Peyer's patch (tissue), 4 donors: ENCODE results near the gene RHBDF2. TPM values are rescaled to one million over a fixed set of nuclear protein-coding genes. Genes with fewer than 3 reads are reported as not detected.

Source experiments
- DNase-seq, 3 donors: peaks; one replicate each; pipeline ENCODE4 v3.0.0-alpha.2; 2017 to 2019
- H3K27ac ChIP-seq, 4 donors: fragments of 200-600 bp; sonication (generic); one replicate each; pipeline ENCODE4 v1.5.1; 2016 to 2019
- H3K27me3 ChIP-seq, 2 donors: fragments of 200-600 bp; sonication (generic); one replicate each; pipeline ENCODE4 v1.5.1; 2019
- H3K36me3 ChIP-seq, 3 donors: fragments of 200-600 bp; sonication (generic); one replicate each; pipeline ENCODE4 v1.5.1; 2016 to 2019
- H3K4me1 ChIP-seq, 4 donors: fragments of 200-600 bp; sonication (generic); one replicate each; pipeline ENCODE4 v1.5.1; 2016 to 2019
- H3K4me3 ChIP-seq, 4 donors: fragments of 200-600 bp; sonication (generic); 1 replicate in 3 of 4; 2 replicates in 1 of 4; pipeline ENCODE4 v1.5.1; 2016 to 2019; ENCODE audit warnings: mild to moderate bottlenecking in 1 of 4
- H3K9me3 ChIP-seq, 4 donors: fragments of 200-600 bp; sonication (generic); one replicate each; pipeline ENCODE4 v1.5.1; 2016 to 2019; ENCODE audit warnings: mild to moderate bottlenecking in 1 of 4
- CTCF ChIP-seq, 6 experiments: fragments of 450-650 bp in 4 of 6; fragments of 200-600 bp in 2 of 6; sonication (generic) in 1 of 6; IDR thresholded peaks; one replicate each; pipeline ENCODE4 v1.5.1; 2017 to 2019; ENCODE audit warnings: antibody characterized with exemption in 6 of 6, mild to moderate bottlenecking in 3 of 6, moderate library complexity in 1 of 6
- POLR2A ChIP-seq, 2 donors: fragments of 450-650 bp; IDR thresholded peaks; one replicate each; pipeline ENCODE4 v1.5.1; 2017; ENCODE audit warnings: antibody characterized with exemption in 2 of 2, mild to moderate bottlenecking in 2 of 2, moderate library complexity in 2 of 2
- total RNA-seq, 4 donors: library from RNA; depleted of rRNA; stranded (reverse); fragments of >200 nt; gene quantifications; one replicate each; pipeline ENCODE4 v1.1.0, GENCODE V29; 2016

RHBDF2 gene
- total RNA-seq, 4 donors from 2014 or later: 8.8 to 225 (median 33.0) TPM

GRCh38 chr17:76481071-76481655 is 20.1 kb downstream of the RHBDF2 start:
- no peak for TF ChIP-seq POLR2A (IDR thresholded peaks at IDR 0.05)
- no peak for TF ChIP-seq CTCF (IDR thresholded peaks at IDR 0.05)
- H3K4me1 ChIP-seq: peaks cover 0 to 19% (median 2%) of the 10 kb centered on the region in 4 donors
- H3K4me3 ChIP-seq: peak overlapping the region in 2 of 4 donors; percentile 16 to 36
- peaks cover 0 to 13% (median 0%) of the 10 kb centered on the region in 3 donors for H3K36me3 ChIP-seq
- peak in 2 of 3 donors; percentile 86 to 87 for DNase-seq
- H3K27me3 ChIP-seq: no peaks in the 10 kb centered on the region
- H3K27ac ChIP-seq: peak overlapping the region; percentile 2 to 91 (median 45)
- no peaks in the 10 kb centered on the region for H3K9me3 ChIP-seq

GRCh38 chr17:76480632-76481031 is 20.6 kb downstream of the RHBDF2 start:
- H3K27me3 ChIP-seq: no peaks in the 10 kb centered on the region
- peak overlapping the region in 2 of 4 donors; percentile 16 to 36 for H3K4me3 ChIP-seq
- TF ChIP-seq CTCF (IDR thresholded peaks at IDR 0.05) (no peak), POLR2A (IDR thresholded peaks at IDR 0.05) (no peak)
- peaks cover 0 to 19% (median 2%) of the 10 kb centered on the region in 4 donors for H3K4me1 ChIP-seq
- H3K36me3 ChIP-seq: peaks cover 0 to 13% (median 0%) of the 10 kb centered on the region in 3 donors
- DNase-seq: peak in 2 of 3 donors; percentile 61 to 64
- H3K9me3 ChIP-seq: no peaks in the 10 kb centered on the region
- H3K27ac ChIP-seq: peak overlapping the region; percentile 2 to 91 (median 45)

- H3K9me3 ChIP-seq: no peaks in the 10 kb centered on the region
- no peaks in the 10 kb centered on the region for H3K27me3 ChIP-seq
- H3K4me3 ChIP-seq: peak overlapping the region in 1 of 4 donors; percentile 9
- TF ChIP-seq CTCF (IDR thresholded peaks at IDR 0.05) (no peak), POLR2A (IDR thresholded peaks at IDR 0.05) (no peak)
- peaks cover 0 to 13% (median 0%) of the 10 kb centered on the region in 3 donors for H3K36me3 ChIP-seq
- DNase-seq: peak in 1 of 3 donors; percentile 50
- H3K4me1 ChIP-seq: peaks cover 0 to 15% (median 2%) of the 10 kb centered on the region in 4 donors
- peak overlapping the region in 1 of 4 donors; percentile 64 for H3K27ac ChIP-seq
Observed at GRCh38 chr17:76479515-76480060, 21.6 kb downstream of the RHBDF2 start.

- Histone ChIP-seq H3K9me3 (no peaks in the 10 kb centered on the region), H3K4me3 (no peak overlapping the region), H3K27me3 (no peaks in the 10 kb centered on the region), H3K36me3 (peaks cover 0 to 13% (median 0%) of the 10 kb centered on the region in 3 donors), H3K27ac (peak overlapping the region in 1 of 4 donors; percentile 64), H3K4me1 (peaks cover 0 to 11% (median 2%) of the 10 kb centered on the region in 4 donors)
- TF ChIP-seq POLR2A (IDR thresholded peaks at IDR 0.05): no peak
- no peak for TF ChIP-seq CTCF (IDR thresholded peaks at IDR 0.05)
- no peak for DNase-seq
Observed at GRCh38 chr17:76478730-76479514, 22.3 kb downstream of the RHBDF2 start.

- TF ChIP-seq POLR2A (IDR thresholded peaks at IDR 0.05): no peak
- no peak for TF ChIP-seq CTCF (IDR thresholded peaks at IDR 0.05)
- Histone ChIP-seq H3K4me1 (peaks cover 0 to 11% (median 2%) of the 10 kb centered on the region in 4 donors), H3K4me3 (no peak overlapping the region), H3K36me3 (peaks cover 0 to 13% (median 0%) of the 10 kb centered on the region in 3 donors), H3K27ac (no peak overlapping the region), H3K9me3 (no peaks in the 10 kb centered on the region), H3K27me3 (no peaks in the 10 kb centered on the region)
- DNase-seq: no peak
Observed at GRCh38 chr17:76478097-76478496, 23.1 kb downstream of the RHBDF2 start.
